ENCODE measurements around the gene NCOA1. TPM values are rescaled to one million over a fixed set of nuclear protein-coding genes. Genes with fewer than 3 reads are reported as not detected.

The NCOA1 gene
- total and polyA plus RNA-seq, 10 of the 15 experiments (the other 5 are each of a cell fraction or from before 2014, with no cell fraction given) = 1.8 to 35.6 (median 6.1) TPM

DNA sequence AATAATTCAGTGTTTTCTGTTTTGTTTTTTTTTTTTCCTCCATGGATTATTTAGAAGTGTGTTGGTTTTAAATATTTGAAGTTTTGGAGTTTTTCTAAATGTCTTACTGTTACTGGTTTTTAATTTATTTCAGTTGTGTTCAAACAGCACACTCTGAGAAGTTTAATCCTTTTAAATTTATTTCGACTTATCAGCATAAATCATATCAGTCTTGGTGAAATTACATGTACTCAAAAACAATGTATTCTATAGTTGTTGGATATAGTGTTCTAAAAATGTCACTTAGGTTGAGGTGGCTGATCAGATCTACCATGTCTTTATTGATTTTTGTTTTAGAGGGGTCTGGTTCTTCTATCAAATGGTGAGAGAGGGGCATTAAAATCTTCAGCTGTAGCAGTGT, 134.7 kb downstream of the NCOA1 start:
- ChIA-PET CTCF (interaction anchor here (2.0 kb wide), 1 partner anchor 13 kb away, joined by 9 read pairs; no protein-coding TSS in a partner anchor), POLR2A (interaction anchor here (0.9 to 1.1 kb wide), 2 partner anchors 10 to 11 kb away, joined by 3 to 6 read pairs; no protein-coding TSS in a partner anchor), SMC1A (ENCODE audit: uncharacterized antibody, unreplicated experiment) (interaction anchor here (0.6 to 0.8 kb wide), 2 partner anchors 316 to 905 kb away, joined by 4 read pairs; no protein-coding TSS in a partner anchor), RAD21 (ENCODE audit: unreplicated experiment) (interaction anchor here (0.7 kb wide), 1 partner anchor 13 kb away, joined by 3 read pairs; no protein-coding TSS in a partner anchor)
- BruUV-seq (replicated peaks) = no TSS peak
- H3K79me2 ChIP-seq (ENCODE audit: control insufficient read depth, insufficient read depth, low read length) = no peaks in the 10 kb centered on the region
- H3K4me1 ChIP-seq (ENCODE audit: control insufficient read depth, insufficient read depth, low read length) = no peaks in the 10 kb centered on the region
- no peak for ATAC-seq
- H3K9ac ChIP-seq (ENCODE audit: control insufficient read depth, insufficient read depth, low read length) = no peak overlapping the region
- WGBS (ENCODE audit: insufficient coverage, insufficient replicate concordance, low lambda C conversion rate, missing lambda C conversion rate) = 86% methylated on average over 1 of the region's 1 CpG
- no peak for FAIRE-seq
- H2AFZ ChIP-seq (ENCODE audit: control insufficient read depth, low read depth, low read length) = no peak overlapping the region
- no peak overlapping the region for H3K4me2 ChIP-seq (ENCODE audit: control insufficient read depth, insufficient read depth)
- TF ChIP-seq ATF3 (IDR thresholded peaks at IDR 0.05; ENCODE audit: borderline replicate concordance, extremely low read depth, low read depth, low read length) (no peak), GATAD2B (conservative IDR thresholded peaks at IDR 0.05; ENCODE audit: low read depth) (no peak), CHD2 (IDR thresholded peaks at IDR 0.05; ENCODE audit: borderline replicate concordance, low read depth, low read length) (no peak), FOXK2 (IDR thresholded peaks at IDR 0.05) (no peak), ASH2L (IDR thresholded peaks at IDR 0.05; ENCODE audit: borderline replicate concordance, low read depth) (no peak), NRF1 (conservative IDR thresholded peaks at IDR 0.05; ENCODE audit: low read depth, low read length) (no peak), CBFB (IDR thresholded peaks at IDR 0.05; ENCODE audit: low read depth) (no peak), CBX5 (IDR thresholded peaks at IDR 0.05; ENCODE audit: low read depth) (no peak), E4F1 (IDR thresholded peaks at IDR 0.05; ENCODE audit: borderline replicate concordance, partially characterized antibody) (no peak), SUZ12 (IDR thresholded peaks at IDR 0.05; ENCODE audit: unreplicated experiment) (no peak), ESRRA (IDR thresholded peaks at IDR 0.05; ENCODE audit: low read length) (no peak), CHD4 (IDR thresholded peaks at IDR 0.05) (no peak), JUNB (IDR thresholded peaks at IDR 0.05) (no peak), RUNX3 (IDR thresholded peaks at IDR 0.05; ENCODE audit: low read length) (no peak), TCF12 (IDR thresholded peaks at IDR 0.05; ENCODE audit: low read depth, low read length) (no peak), IKZF1 (conservative IDR thresholded peaks at IDR 0.05) (no peak)
- TF ChIP-seq, protein P1, sequence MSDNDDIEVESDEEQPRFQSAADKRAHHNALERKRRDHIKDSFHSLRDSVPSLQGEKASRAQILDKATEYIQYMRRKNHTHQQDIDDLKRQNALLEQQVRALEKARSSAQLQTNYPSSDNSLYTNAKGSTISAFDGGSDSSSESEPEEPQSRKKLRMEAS (IDR thresholded peaks at IDR 0.05; ENCODE audit: low read depth, low read length) = no peak
- TF ChIP-seq, protein P2, sequence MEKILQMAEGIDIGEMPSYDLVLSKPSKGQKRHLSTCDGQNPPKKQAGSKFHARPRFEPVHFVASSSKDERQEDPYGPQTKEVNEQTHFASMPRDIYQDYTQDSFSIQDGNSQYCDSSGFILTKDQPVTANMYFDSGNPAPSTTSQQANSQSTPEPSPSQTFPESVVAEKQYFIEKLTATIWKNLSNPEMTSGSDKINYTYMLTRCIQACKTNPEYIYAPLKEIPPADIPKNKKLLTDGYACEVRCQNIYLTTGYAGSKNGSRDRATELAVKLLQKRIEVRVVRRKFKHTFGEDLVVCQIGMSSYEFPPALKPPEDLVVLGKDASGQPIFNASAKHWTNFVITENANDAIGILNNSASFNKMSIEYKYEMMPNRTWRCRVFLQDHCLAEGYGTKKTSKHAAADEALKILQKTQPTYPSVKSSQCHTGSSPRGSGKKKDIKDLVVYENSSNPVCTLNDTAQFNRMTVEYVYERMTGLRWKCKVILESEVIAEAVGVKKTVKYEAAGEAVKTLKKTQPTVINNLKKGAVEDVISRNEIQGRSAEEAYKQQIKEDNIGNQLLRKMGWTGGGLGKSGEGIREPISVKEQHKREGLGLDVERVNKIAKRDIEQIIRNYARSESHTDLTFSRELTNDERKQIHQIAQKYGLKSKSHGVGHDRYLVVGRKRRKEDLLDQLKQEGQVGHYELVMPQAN (conservative IDR thresholded peaks at IDR 0.05) = no peak
- in situ Hi-C loops (cut with MboI) = no loop called here
- H3K36me3 ChIP-seq (ENCODE audit: control insufficient read depth in 2 of 2, insufficient read depth in 2 of 2, low read length in 1 of 2) = no peaks in the 10 kb centered on the region; a peak in 3 of 4 replicates
- no peaks in the 10 kb centered on the region for H3K9me3 ChIP-seq (replicated peaks; ENCODE audit: control insufficient read depth, insufficient read depth, low read length)
- intact Hi-C loops (cut with micrococcal nuclease; ENCODE audit: unreplicated experiment) = no loop called here
- H4K20me1 ChIP-seq (ENCODE audit: control insufficient read depth, insufficient read depth) = no peaks in the 10 kb centered on the region
- H3K27ac ChIP-seq (ENCODE audit: control insufficient read depth, insufficient read depth) = no peak overlapping the region
- H3K4me3 ChIP-seq = no peak overlapping the region
- H3K27me3 ChIP-seq (replicated peaks in 1 of 2; ENCODE audit: control insufficient read depth in 2 of 2, insufficient read depth in 2 of 2, low read length in 1 of 2) = no peaks in the 10 kb centered on the region
- no peak for DNase-seq (ENCODE audit: low read depth, low spot score)

Data from GM12878 (cell line).